ENCODE results near the gene ADGRG3.
"Not testable (repeated sequence)": the region's sequence is repeated elsewhere in the genome, so short reads cannot be mapped to it uniquely, and the experiment has no call there.

Gene ADGRG3

GRCh38 chr16:57703416-57704010 lies 35.4 kb downstream of the ADGRG3 start:
- Mint-ChIP-seq H3K4me3 (no peak overlapping the region), H3K27me3 (no peaks in the 10 kb centered on the region), H3K9me3 (no peaks in the 10 kb centered on the region), H3K36me3 (no peaks in the 10 kb centered on the region), H3K27ac (no peak overlapping the region), H3K4me1 (no peaks in the 10 kb centered on the region)

DNA sequence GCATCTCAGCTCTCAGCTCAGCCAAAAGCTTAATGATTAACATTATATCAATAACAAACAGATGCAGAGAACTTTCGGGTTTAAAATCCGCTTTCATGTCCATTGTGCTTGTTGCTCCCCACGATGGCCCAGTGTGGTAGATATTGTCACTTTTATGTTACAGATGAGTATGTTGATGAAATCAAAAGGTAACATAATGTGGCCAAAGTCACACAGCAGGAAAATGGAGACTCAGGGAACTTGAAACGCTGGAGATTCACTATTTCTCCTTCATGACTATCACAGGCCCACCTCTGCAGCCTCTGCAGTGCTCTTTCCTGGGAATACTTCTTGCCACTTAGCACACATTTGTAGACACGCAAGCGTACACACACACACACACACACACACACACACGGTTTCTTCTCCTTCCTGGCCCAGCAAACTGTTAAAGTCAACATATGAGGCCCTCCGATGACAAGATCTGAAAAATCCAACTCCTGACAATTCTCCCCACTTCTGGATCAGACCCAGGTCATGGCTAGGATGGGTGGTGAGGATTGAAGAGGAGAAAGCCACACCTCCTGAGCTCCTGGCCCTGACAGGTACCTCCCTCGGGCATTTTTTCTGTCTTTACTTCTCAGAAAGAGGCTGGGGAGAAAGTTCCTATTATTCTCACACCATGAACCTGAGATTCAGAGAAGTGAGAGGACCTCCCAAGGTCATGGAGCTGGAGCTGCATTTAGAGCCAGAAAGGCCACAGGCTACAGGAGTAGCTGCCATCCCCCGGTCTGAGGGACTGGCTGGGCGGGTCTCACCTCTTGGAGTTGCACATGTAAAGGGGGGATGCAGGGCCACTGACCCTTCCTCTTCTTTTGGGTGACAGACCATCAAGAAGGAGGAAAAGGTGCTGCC lies 36.2 kb downstream of the ADGRG3 start:
- no peak overlapping the region for H3K4me3 Mint-ChIP-seq
- H3K4me1 Mint-ChIP-seq = no peaks in the 10 kb centered on the region
- H3K36me3 Mint-ChIP-seq = no peaks in the 10 kb centered on the region
- H3K9me3 Mint-ChIP-seq = no peaks in the 10 kb centered on the region
- no peak overlapping the region for H3K27ac Mint-ChIP-seq
- H3K27me3 Mint-ChIP-seq = no peaks in the 10 kb centered on the region

- H3K4me1 Mint-ChIP-seq = no peaks in the 10 kb centered on the region
- no peak overlapping the region for H3K27ac Mint-ChIP-seq
- H3K9me3 Mint-ChIP-seq = no peaks in the 10 kb centered on the region
- H3K36me3 Mint-ChIP-seq = no peaks in the 10 kb centered on the region
- H3K4me3 Mint-ChIP-seq = no peak overlapping the region
- H3K27me3 Mint-ChIP-seq = no peaks in the 10 kb centered on the region
Measured at GRCh38 chr16:57704905-57705852, 37.1 kb downstream of the ADGRG3 start.

DNA sequence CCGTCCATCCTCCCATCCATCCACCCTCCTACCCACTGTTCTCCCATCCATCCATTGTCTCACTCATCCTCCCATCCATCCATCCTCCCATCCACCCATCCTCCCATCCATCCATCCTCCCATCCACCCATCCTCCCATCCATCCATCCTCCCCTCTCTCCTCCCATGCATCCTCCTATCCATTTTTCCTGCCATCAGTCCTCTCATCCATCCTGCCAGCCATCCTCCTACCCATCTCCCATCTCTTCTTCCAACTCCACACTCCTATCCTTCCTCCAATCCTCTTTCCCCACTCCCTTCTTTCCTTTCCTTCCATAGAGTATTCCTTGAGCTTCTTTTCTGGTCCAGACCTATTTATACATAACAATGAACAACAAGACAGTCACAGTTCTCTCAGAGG lies 38.6 kb downstream of the ADGRG3 start:
- no peaks in the 10 kb centered on the region for H3K27me3 Mint-ChIP-seq
- no peaks in the 10 kb centered on the region for H3K4me1 Mint-ChIP-seq
- no peak overlapping the region for H3K27ac Mint-ChIP-seq
- no peak overlapping the region for H3K4me3 Mint-ChIP-seq
- H3K9me3 Mint-ChIP-seq = no peaks in the 10 kb centered on the region
- H3K36me3 Mint-ChIP-seq = no peaks in the 10 kb centered on the region

DNA sequence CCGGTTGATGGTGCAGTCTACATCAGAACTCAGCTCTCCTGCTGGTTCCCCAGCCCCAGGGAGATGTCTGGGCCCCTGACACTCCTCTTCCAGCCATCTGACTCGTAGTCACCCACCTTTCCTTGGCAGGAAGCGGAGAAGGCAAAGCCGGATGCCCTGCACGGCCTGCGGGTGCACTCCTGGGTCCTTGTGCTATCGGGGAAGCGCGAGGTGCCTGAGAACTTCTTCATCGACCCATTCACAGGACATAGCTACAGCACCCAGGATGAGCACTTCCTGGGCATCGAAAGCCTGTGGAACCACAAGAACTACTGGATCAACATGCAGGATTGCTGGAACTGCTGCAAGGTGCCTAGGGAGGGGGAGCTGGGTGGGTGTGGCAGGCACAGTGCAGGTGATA lies 39.2 kb downstream of the ADGRG3 start:
- no peaks in the 10 kb centered on the region for H3K9me3 Mint-ChIP-seq
- no peak overlapping the region for H3K27ac Mint-ChIP-seq
- H3K4me1 Mint-ChIP-seq = no peaks in the 10 kb centered on the region
- no peak overlapping the region for H3K4me3 Mint-ChIP-seq
- H3K27me3 Mint-ChIP-seq = no peaks in the 10 kb centered on the region
- no peaks in the 10 kb centered on the region for H3K36me3 Mint-ChIP-seq

DNA sequence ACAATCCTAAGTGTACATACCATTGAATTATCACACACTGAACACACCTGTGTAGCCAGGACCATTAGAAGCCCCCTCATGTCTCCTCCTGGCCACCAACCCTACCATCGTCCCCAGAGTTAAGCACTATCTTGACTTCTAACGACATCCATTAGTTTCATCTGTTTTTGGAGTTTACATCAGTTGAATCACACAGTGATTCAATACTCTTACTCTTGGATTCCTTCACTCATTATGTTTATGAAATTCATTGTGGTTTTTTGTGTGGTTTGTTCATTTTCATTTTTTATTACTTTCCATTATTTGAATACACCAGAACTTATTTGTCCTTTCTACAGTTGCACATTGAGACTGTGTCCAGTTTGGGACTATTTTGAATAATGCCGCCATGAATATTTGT lies 40.1 kb downstream of the ADGRG3 start:
- Mint-ChIP-seq H3K9me3 (no peaks in the 10 kb centered on the region), H3K4me3 (no peak overlapping the region), H3K27me3 (no peaks in the 10 kb centered on the region), H3K36me3 (no peaks in the 10 kb centered on the region), H3K27ac (no peak overlapping the region), H3K4me1 (no peaks in the 10 kb centered on the region)

- no peaks in the 10 kb centered on the region for H3K4me1 Mint-ChIP-seq
- no peaks in the 10 kb centered on the region for H3K27me3 Mint-ChIP-seq
- no peak overlapping the region for H3K4me3 Mint-ChIP-seq
- no peaks in the 10 kb centered on the region for H3K36me3 Mint-ChIP-seq
- H3K9me3 Mint-ChIP-seq = no peaks in the 10 kb centered on the region
- no peak overlapping the region for H3K27ac Mint-ChIP-seq
Measured at GRCh38 chr16:57709663-57710062, 41.6 kb downstream of the ADGRG3 start.

- Mint-ChIP-seq H3K9me3 (no peaks in the 10 kb centered on the region), H3K4me1 (no peaks in the 10 kb centered on the region), H3K27me3 (no peaks in the 10 kb centered on the region), H3K27ac (no peak overlapping the region), H3K4me3 (no peak overlapping the region), H3K36me3 (no peaks in the 10 kb centered on the region)
Measured at GRCh38 chr16:57711346-57711745, 43.2 kb downstream of the ADGRG3 start.

GRCh38 chr16:57711993-57712392 lies 43.9 kb downstream of the ADGRG3 start:
- Mint-ChIP-seq H3K36me3 (no peaks in the 10 kb centered on the region), H3K27ac (no peak overlapping the region), H3K27me3 (no peaks in the 10 kb centered on the region), H3K9me3 (no peaks in the 10 kb centered on the region), H3K4me3 (no peak overlapping the region), H3K4me1 (no peaks in the 10 kb centered on the region)

DNA sequence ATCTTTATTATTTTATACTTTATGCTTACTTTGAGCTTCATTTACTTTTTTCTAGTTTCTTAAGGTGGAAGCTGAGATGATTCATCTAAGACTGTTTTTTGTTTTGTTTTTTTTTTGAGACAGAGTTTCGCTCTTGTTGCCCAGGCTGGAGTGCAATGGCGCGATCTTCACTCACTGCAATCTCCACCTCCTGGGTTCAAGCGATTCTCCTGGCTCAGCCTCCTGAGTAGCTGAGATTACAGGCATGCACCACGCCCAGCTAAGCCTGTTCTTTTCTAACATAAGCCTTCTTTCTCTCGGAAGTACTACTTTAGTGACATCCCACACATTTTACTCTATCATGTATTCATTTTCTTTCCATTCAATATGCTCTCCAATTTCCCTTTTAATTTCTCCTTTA lies 44.5 kb downstream of the ADGRG3 start:
- H3K27ac Mint-ChIP-seq, H3K4me1 Mint-ChIP-seq, H3K27me3 Mint-ChIP-seq, H3K4me3 Mint-ChIP-seq, H3K36me3 Mint-ChIP-seq, H3K9me3 Mint-ChIP-seq: not testable (repeated sequence)

DNA sequence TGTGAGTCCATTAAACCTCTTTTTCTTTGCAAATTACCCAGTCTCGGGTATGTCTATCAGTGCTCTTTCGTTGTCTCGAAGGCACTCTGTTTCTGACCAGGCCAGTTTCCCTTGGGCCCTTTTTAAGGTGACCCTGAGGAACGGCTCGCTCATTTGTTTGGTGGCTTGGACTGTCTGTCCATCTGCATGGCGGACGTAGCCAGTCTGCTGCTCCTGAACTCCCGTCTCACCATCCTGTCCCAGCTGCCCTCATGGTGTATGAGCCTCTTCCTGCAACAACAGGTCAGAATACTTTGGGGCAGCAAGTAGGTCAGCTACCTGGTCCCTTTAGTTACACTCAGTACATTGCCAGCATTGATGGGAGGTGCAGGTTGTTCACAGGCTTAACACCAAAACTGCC lies 45.5 kb downstream of the ADGRG3 start:
- no peaks in the 10 kb centered on the region for H3K36me3 Mint-ChIP-seq
- no peak overlapping the region for H3K4me3 Mint-ChIP-seq
- no peaks in the 10 kb centered on the region for H3K9me3 Mint-ChIP-seq
- no peak overlapping the region for H3K27ac Mint-ChIP-seq
- H3K27me3 Mint-ChIP-seq = no peaks in the 10 kb centered on the region
- no peaks in the 10 kb centered on the region for H3K4me1 Mint-ChIP-seq

DNA sequence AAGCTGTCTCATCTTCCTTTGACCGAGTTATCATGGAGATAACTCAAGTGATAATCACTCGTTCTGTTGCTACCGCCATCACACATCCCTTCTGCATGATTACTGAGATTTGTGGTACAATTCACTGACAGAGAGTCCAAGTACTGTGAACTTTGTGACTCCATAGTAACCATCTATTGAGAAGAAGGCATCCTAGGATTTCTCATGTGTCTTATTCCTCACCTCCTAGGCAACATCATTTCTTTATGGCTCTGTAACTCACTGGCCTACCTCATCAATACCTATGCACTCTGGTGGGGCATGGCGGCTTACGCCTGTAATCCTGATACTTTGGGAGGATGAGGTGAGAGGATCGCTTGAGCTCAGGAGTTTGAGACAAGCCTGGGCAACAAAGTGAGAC lies 45.9 kb downstream of the ADGRG3 start:
- H3K27ac Mint-ChIP-seq = no peak overlapping the region
- no peaks in the 10 kb centered on the region for H3K9me3 Mint-ChIP-seq
- H3K4me1 Mint-ChIP-seq = no peaks in the 10 kb centered on the region
- H3K4me3 Mint-ChIP-seq = no peak overlapping the region
- H3K36me3 Mint-ChIP-seq = no peaks in the 10 kb centered on the region
- no peaks in the 10 kb centered on the region for H3K27me3 Mint-ChIP-seq

GRCh38 chr16:57720142-57720575 lies 52.1 kb downstream of the ADGRG3 start:
- no peak overlapping the region for H3K4me3 Mint-ChIP-seq
- no peaks in the 10 kb centered on the region for H3K4me1 Mint-ChIP-seq
- no peaks in the 10 kb centered on the region for H3K36me3 Mint-ChIP-seq
- no peaks in the 10 kb centered on the region for H3K27me3 Mint-ChIP-seq
- H3K27ac Mint-ChIP-seq = no peak overlapping the region
- H3K9me3 Mint-ChIP-seq = no peaks in the 10 kb centered on the region

- Mint-ChIP-seq H3K27me3 (no peaks in the 10 kb centered on the region), H3K27ac (no peak overlapping the region), H3K4me3 (no peak overlapping the region), H3K9me3 (no peaks in the 10 kb centered on the region), H3K36me3 (no peaks in the 10 kb centered on the region), H3K4me1 (no peaks in the 10 kb centered on the region)
Measured at GRCh38 chr16:57721356-57722209, 53.5 kb downstream of the ADGRG3 start.

DNA sequence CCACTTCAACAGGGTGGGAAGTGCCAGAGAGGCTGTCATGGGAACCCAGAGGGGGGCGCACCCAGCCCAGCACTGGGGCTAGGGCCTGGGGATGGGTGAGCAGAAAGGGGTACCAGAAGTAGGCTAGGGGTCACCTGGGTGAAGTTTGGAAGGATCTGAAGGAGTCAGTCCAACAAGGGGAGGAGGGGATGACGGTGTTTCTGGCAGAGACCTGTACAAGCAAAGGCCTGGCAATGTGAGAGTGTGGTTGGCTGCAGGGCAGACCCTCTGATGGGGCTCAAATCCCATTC lies 54.0 kb downstream of the ADGRG3 start:
- Mint-ChIP-seq H3K4me3 (no peak overlapping the region), H3K4me1 (no peaks in the 10 kb centered on the region), H3K36me3 (no peaks in the 10 kb centered on the region), H3K27ac (no peak overlapping the region), H3K9me3 (no peaks in the 10 kb centered on the region), H3K27me3 (no peaks in the 10 kb centered on the region)
